CD4-positive, alpha-beta T cell treated with Interleukin-21 for 1 hour (primary cell): ENCODE results near the gene MOV10L1.
"Not testable (repeated sequence)": the region's sequence is repeated elsewhere in the genome, so short reads cannot be mapped to it uniquely, and the experiment has no call there.

Source experiments
- DNase-seq: peaks from one replicate; pipeline ENCODE4 v3.0.0-alpha.2; 2020

Gene MOV10L1

DNA sequence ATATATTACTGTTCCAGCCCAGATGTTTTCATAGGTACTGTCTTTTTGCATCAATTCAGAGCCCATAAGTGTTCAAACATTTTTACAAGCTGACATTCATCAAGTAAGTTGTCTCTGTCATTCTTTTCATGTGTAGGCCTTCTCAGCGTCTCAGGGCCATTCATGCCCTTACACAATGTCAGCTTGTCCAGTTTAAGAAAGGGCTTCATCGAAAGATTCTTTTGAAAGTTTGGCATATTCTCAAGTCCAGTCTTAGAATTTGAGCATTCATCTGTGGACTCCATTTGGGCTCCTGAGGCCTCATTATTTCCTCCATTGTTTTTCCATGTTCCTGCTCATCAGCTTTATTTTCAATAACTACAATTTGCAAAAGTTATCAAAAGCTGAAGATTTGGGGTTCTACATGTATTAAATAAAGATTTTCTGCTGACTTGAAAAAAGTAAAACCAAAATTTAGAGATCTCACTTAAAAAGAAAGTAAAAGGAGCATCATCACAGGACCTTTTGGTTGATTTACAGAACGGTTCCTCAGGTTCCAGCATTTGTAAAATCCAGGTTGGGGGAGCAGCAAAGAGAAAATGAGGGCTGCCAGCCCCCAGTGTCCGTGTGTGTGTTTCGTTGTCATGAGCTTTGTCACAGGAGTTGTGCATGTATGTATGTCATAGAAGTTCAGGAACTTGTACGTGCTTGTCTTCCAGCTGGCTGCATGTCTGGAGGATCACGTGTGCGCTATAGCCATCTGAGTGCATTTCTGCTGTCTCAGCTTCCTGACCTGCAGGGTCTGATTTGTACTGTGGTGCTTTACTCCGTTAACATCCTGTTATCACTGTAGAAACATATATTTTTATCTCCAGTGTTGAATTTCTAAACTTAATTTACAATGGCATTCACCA is 15.6 kb downstream of the MOV10L1 start:
- DNase-seq: peak; percentile 8

DNA sequence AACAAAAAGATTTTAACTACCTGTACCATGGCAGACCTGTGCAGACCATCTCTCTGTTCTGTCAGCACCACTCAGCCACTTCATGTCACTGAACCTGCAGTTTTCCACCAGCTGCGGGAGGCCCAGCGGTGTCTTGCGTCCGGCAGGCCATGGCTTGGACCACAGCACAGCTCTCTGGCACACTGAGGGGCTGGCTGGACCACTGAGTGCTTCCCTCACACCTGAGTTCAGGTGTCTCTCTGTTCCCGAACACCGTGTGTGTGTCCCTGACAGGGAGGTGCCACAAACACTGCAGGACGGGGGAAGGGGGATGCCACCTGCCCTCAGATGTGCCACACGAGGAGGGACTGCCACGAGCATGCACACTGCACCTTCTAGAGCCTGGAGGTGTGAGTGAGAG is 17.7 kb downstream of the MOV10L1 start:
- DNase-seq: no peak

- no peak for DNase-seq
Observed at GRCh38 chr22:50111056-50111455, 21.2 kb downstream of the MOV10L1 start.

DNA sequence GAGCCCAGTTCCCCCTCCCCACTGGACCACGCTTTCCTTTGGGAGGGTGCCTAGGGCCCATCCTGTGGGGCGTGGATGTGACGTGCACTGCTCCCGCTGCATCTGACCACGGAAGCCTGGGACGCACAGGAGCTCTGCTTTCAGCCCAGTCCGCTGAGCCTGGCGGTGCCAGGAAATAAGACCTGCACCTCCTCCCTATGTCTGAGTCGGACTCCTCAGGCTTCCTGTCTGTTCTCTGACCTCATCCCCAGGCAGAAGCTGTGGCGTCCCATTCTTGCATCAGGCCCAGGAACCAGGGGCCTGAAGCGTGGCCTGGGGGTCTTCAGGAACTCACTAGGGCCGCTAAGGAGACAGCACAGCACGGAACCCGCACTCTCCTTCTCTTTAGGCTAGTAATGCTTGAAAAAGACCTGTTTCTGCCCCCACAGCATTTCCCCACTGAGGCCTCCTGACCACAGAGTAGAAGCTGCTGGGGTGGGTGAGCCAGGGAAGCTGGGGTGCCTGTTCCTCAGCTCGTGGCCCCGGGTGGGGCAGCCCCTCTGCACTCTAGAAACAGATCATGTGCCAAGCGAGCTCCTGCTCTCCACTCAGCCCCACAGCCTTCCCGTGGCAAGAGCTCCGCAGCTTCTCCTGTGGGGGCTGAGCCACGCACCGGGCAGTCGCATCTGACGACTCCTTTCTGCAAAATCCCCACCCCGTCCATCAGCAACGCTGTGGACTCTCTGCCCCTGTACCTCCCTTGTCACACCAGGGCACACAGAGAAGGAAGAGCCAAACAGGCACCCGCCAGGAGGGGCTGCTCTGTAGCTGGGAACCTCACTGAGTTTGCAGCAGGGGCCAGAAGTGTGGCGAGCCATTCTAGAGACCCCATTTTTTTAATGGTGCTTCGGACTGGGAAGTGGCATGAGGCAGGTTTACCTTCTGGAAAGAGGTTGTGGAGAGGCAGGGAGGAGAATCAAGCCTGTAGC is 22.6 kb downstream of the MOV10L1 start:
- DNase-seq: no peak

DNA sequence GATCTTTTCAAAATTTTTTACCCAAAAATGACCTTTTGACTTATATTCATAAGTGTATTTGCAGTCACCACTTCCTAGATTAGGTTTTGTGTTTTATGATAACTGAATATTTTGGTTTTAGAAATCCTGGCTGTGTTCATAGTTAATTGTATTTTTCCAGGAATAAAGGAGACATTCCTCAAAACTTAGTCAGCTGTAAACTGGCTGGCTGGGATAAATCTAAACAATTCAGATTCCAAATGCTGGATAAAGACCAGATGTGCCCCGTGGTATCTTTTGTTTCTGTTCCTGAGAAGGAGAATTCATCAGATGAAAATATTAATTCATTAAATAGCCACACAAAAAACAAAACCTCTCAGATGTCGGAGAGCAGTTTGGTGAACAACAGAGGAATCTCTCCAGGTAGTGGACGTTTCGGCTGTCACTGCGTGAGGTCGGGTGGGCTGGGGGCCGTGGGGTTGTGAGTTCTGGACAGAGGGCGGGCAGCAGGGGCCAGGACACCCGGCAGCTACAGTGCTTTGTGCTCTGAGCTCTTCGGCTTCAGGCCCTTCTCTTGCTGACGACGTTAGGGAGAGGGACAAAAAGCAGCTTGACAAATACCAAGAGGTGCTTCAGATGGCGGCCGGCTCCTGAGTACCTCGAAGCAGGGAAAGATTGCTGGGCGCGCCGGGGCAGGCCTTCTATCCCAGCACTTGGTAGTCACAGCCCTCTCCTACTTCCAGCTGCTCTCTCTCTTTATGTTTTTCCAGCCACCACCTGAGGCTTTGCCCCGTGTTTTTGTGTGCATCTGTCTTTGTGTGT is 24.6 kb downstream of the MOV10L1 start:
- DNase-seq: no peak

DNA sequence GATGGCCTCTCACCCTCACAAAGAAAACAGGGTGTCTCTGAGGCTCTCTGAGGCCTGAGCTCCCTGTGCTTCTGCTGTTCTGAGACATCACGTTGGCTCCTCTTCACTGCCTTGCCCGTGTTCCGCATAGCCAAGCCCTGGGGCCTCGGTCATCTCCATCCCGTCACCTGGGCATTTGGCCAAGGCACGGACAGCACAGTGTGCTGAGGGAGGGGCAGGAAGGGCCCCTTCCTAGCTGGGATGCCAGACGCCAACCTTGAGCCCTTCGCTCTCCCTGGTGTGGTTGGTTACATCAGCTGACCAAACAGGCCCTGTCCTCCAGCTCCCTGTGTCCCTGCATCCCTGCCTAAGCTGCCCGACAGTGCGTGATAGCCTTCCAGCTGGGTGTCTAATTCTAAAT is 25.9 kb downstream of the MOV10L1 start:
- no peak for DNase-seq

DNA sequence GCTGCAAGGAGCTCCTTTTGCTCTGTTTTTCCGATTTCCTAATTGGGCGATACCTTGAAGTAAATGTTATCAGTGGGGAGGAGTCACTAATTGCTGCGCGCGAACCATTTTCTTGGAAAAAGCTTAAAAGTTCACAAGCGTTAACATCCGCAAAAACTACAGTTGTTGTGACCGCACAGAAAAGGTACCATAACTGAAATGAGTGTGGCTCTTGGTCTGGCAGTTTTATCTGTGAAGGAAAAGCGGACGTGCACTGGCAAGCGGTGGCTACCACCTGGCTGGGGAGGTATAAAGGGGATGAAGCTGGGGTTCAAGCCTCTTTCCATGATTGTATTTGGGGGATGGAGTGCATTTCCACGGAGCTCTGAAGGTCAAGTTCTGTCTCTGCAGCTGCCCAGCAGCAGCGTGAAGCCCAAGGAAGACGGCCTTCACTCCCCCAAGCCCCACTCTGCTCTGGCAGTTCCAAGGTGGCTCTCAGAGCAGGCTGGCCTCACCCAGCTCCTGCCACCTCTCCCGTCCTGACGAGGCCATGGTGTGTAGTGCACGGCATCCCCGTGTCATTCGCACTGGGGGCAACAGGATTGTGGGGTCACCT is 27.5 kb downstream of the MOV10L1 start:
- no peak for DNase-seq

- DNase-seq: no peak
Observed at GRCh38 chr22:50118129-50118528, 28.3 kb downstream of the MOV10L1 start.

DNA sequence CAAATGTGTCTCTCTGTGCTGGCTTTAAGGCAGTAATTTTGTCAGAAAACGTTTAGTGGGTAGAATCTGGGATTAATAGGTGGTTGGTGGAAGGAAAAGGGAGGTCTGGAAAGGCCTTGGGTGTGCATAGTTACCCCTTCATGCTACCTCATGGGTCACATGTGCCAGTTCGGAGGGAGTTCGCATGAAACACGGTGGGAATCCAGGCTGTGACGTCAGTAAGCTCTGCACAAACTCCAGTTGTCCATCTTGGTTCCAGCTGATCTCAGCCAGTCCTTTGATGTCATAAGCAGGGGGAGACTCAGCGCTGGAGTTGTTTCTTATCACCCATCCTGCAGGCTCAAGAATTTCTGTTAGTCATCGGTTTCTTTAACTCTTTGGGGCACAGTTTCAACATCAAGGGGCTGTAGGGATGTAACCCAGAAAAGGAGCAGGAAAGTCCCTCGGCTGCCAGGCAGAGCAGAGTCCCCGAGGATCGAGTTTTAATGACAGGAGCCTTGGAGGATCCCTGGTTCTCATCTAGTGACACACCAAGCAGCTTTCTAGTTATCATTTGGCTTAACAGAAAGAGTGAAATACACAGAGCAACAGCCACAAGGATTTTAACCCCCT is 28.9 kb downstream of the MOV10L1 start:
- no peak for DNase-seq

- no peak for DNase-seq
Observed at GRCh38 chr22:50119169-50119767, 29.5 kb downstream of the MOV10L1 start.

- no peak for DNase-seq
Observed at GRCh38 chr22:50119768-50120251, 30.0 kb downstream of the MOV10L1 start.

DNA sequence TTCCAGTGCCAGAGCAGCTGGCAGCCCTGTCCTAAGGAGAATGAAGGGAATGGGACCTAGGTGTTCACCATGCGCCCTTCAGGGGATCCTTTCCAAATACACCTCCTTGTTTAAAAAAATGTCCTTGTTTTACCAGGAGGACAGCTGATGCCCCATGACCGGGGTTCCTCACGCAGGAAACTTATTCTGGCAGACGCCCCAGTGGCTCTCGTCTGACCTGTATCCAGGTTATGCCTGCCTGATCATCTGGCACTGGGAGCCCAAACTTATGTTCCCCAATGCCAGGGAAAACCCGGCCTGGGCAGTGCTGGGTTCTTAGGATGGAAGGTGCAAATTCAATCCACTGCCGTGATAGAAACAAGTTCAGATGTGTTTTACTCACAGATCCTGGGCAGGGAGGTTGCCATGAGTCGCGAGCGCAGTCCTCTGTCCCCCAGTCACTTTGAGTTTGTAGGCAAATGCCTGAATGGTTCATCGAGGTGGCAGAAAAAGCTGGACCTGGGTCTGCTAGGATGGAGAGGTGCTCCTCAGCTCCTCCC is 31.5 kb downstream of the MOV10L1 start:
- DNase-seq: no peak

DNA sequence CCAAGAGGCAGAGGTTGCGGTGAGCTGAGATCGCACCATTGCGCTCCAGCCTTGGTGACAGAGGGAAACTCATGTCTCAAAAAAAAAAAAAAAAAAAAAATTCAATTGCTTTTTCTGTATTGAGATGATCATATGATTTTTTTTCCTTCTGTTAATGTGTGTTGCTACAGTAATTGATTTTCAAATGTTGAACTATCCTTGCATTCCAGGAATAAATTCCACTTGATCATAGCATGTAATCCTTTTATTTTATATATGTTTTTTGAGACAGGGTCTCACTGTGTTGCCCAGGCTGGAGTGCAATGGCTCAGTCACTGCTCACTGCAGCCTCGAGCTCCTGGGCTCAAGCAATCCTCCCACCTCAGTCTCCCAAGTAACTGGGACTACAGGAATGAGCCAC is 33.3 kb downstream of the MOV10L1 start:
- no peak for DNase-seq

- DNase-seq: no peak
Observed at GRCh38 chr22:50125029-50125428, 35.2 kb downstream of the MOV10L1 start.

DNA sequence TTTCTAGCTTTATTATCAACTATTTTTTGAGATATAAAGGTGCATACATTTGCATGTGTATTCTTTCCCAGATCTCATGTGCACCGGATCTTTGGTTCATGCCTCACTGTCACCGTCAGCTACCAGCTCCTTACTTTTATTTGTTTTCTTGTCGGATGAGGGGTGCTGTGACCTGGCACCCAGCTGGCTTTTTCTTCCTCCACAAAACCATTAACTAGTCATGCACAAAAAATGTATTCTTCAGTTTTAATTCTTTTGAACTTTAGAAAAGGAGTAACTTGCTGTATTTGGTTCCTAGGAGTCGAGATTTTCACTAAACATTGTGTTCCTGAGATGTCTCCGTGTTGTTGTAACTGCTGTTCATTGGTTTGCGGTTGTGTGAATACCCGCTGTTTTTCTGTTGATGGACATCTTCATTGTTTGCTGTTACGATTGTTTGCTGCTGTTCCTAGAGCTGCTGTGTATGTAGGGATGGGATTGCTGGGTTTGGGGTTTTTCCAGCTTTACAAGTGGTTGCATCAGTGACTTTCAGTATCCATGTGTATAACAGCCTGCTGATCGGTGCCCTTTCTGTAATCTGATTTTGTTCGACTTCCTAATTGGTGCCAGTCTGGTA is 39.4 kb downstream of the MOV10L1 start:
- no peak for DNase-seq

DNA sequence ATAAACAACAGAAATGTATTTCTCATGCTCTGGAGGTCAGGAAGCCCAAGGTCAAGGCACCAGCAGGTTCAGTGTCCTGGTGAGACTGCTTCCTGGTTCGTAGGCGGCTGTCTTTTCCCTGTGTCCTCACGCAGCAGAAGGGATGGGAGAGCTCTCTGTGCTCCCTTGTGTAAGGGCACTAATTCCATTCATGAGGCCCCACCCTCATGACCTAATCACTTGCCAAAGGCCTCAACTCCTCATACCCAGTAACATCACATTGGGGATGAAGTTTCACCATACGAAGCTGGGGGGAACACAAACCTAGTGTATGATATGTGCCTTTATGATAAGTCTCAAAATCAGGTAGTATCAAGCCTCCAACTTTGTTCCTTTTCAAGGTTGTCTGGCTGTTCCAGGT is 42.1 kb downstream of the MOV10L1 start:
- DNase-seq: no peak

- no peak for DNase-seq
Observed at GRCh38 chr22:50134481-50134880, 44.7 kb downstream of the MOV10L1 start.

- DNase-seq: no peak
Observed at GRCh38 chr22:50136581-50137015, 46.8 kb downstream of the MOV10L1 start.

DNA sequence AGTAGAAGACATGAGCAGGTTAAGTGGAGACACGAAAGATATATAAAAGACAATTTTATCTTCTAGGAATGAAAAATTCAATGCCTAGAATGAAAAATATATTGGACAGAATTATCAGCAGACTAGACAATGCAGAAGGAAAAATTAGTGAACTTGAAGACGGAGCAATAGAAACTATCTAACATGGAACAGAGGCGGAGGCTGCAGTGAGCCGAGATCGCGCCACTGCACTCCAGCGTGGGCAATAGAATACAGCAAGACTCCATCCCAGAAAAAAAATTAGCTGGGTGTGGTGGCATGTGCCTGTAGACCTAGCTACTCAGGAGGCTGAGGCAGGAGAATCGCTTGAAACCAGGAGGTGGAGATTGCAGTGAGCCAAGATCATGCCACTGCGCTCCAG is 47.5 kb downstream of the MOV10L1 start:
- DNase-seq: not testable (repeated sequence)

GRCh38 chr22:50138041-50138440 is 48.2 kb downstream of the MOV10L1 start:
- no peak for DNase-seq

GRCh38 chr22:50138988-50139387 is 49.2 kb downstream of the MOV10L1 start:
- no peak for DNase-seq
